CD4-positive, alpha-beta T cell treated with Interleukin-6 for 4 hours (primary cell): ENCODE data around the gene XYLT1.
"Not testable (repeated sequence)": the region's sequence is repeated elsewhere in the genome, so short reads cannot be mapped to it uniquely, and the experiment has no call there.

Experiments used
- DNase-seq: peaks from one replicate; pipeline ENCODE4 v3.0.0-alpha.2; 2020; ENCODE audit warnings: mixed read lengths

XYLT1 gene

GRCh38 chr16:17354141-17354601 is 116.6 kb downstream of the XYLT1 start:
- no peak for DNase-seq

- no peak for DNase-seq
Observed at GRCh38 chr16:17353561-17353960, 117.2 kb downstream of the XYLT1 start.

- DNase-seq, result no peak
Observed at GRCh38 chr16:17351441-17352035, 119.2 kb downstream of the XYLT1 start.

GRCh38 chr16:17350207-17350606 is 120.6 kb downstream of the XYLT1 start:
- DNase-seq, result no peak

GRCh38 chr16:17348826-17349225 is 121.9 kb downstream of the XYLT1 start:
- no peak for DNase-seq

- no peak for DNase-seq
Observed at GRCh38 chr16:17348042-17348783, 122.5 kb downstream of the XYLT1 start.

GRCh38 chr16:17347624-17348023 is 123.1 kb downstream of the XYLT1 start:
- DNase-seq, result no peak

GRCh38 chr16:17346621-17347569 is 123.9 kb downstream of the XYLT1 start:
- DNase-seq, result no peak

GRCh38 chr16:17345043-17345442 is 125.7 kb downstream of the XYLT1 start:
- DNase-seq, result peak; percentile 35

GRCh38 chr16:17343728-17344127 is 127.0 kb downstream of the XYLT1 start:
- DNase-seq, result no peak

- peak; percentile 49 for DNase-seq
Observed at GRCh38 chr16:17343028-17343427, 127.7 kb downstream of the XYLT1 start.

GRCh38 chr16:17342031-17342430 is 128.7 kb downstream of the XYLT1 start:
- DNase-seq, result peak; percentile 30

- no peak for DNase-seq
Observed at GRCh38 chr16:17340804-17341203, 130.0 kb downstream of the XYLT1 start.

- DNase-seq, result peak; percentile 29
Observed at GRCh38 chr16:17339764-17340541, 130.8 kb downstream of the XYLT1 start.

- no peak for DNase-seq
Observed at GRCh38 chr16:17338244-17338643, 132.5 kb downstream of the XYLT1 start.

GRCh38 chr16:17336530-17336900 is 134.2 kb downstream of the XYLT1 start:
- no peak for DNase-seq

GRCh38 chr16:17335826-17336529 is 134.8 kb downstream of the XYLT1 start:
- DNase-seq, result no peak

GRCh38 chr16:17335406-17335805 is 135.4 kb downstream of the XYLT1 start:
- not testable (repeated sequence) for DNase-seq

- DNase-seq, result no peak
Observed at GRCh38 chr16:17334096-17334495, 136.7 kb downstream of the XYLT1 start.

GRCh38 chr16:17333229-17333628 is 137.5 kb downstream of the XYLT1 start:
- DNase-seq, result no peak

GRCh38 chr16:17331991-17332390 is 138.8 kb downstream of the XYLT1 start:
- no peak for DNase-seq

- DNase-seq, result no peak
Observed at GRCh38 chr16:17331071-17331607, 139.6 kb downstream of the XYLT1 start.
